Panc1 (cell line): ENCODE data around the gene SURF4. TPM values are rescaled to one million over a fixed set of nuclear protein-coding genes. Genes with fewer than 3 reads are reported as not detected.

Experiments used
- ATAC-seq: fragments of 200-7000 bp; cut with Tn5 transposase; 2 replicates; pipeline ENCODE4 v1.9.1; 2020; ENCODE audit warnings: mild to moderate bottlenecking, moderate library complexity
- BruUV-seq: library from RNA; stranded (reverse); fragments of 400-500 nt; replicated peaks from 2 replicates; lab custom pipeline; 2021; lab: Mats Ljungman, UMichigan
- CTCF ChIA-PET: fragments of 300-600 bp; sonication (Branson Sonifier 250); formaldehyde crosslinking; loops from one replicate; lab custom pipeline; 2022; ENCODE audit warnings: antibody characterized with exemption; lab: Charles Lee
- POLR2A ChIA-PET: fragments of 300-600 bp; sonication (Branson Sonifier 250); formaldehyde crosslinking; loops from one replicate; lab custom pipeline; 2022; ENCODE audit warnings: antibody characterized with exemption; lab: Charles Lee
- DNase-seq: peaks from one replicate; pipeline ENCODE4 v3.0.0-alpha.2; 2010; ENCODE audit warnings: low read depth, low spot score
- H3K27ac ChIP-seq: 2 replicates; pipeline ENCODE4 v1.5.1; 2011; ENCODE audit warnings: mild to moderate bottlenecking, low read length, inconsistent platforms
- H3K27me3 ChIP-seq: fragments of 200-500 bp; sonication (Bioruptor generic); 2 replicates; pipeline ENCODE4 v1.6.0; 2014; ENCODE audit warnings: low read length, inconsistent platforms; ENCODE audit not compliant: control insufficient read depth, insufficient read depth
- H3K36me3 ChIP-seq: fragments of 200-500 bp; sonication (Bioruptor generic); 2 replicates; pipeline ENCODE4 v1.5.1; 2014; ENCODE audit warnings: inconsistent platforms, mild to moderate bottlenecking, low read length, moderate library complexity; ENCODE audit not compliant: control insufficient read depth, insufficient read depth
- H3K4me1 ChIP-seq: 2 replicates; pipeline ENCODE4 v1.5.1; 2011; ENCODE audit warnings: inconsistent platforms, mild to moderate bottlenecking, low read length, moderate library complexity; ENCODE audit not compliant: control insufficient read depth, insufficient read depth
- H3K4me3 ChIP-seq, 2 experiments: 2 replicates each; pipeline ENCODE4 v1.5.1; 2011 to 2012; ENCODE audit warnings: low read depth in 2 of 2, low read length in 2 of 2, mild to moderate bottlenecking in 2 of 2, inconsistent platforms in 1 of 2, moderate library complexity in 1 of 2
- H3K9me3 ChIP-seq: fragments of 200-500 bp; sonication (Bioruptor generic); 2 replicates; pipeline ENCODE4 v1.5.1; 2014; ENCODE audit warnings: low read depth, mild to moderate bottlenecking, inconsistent platforms, low read length, moderate library complexity; ENCODE audit not compliant: control insufficient read depth, insufficient read depth
- POLR2AphosphoS5 ChIP-seq: IDR thresholded peaks from 2 replicates; pipeline ENCODE4 v1.6.1; 2012; ENCODE audit warnings: mild to moderate bottlenecking, low read depth, low read length, moderate library complexity
- REST ChIP-seq, 2 experiments: IDR thresholded peaks; 2 replicates each; pipeline ENCODE4 v1.6.1; 2011 to 2012; ENCODE audit warnings: low read depth in 2 of 2, control low read depth in 1 of 2, low read length in 1 of 2, mild to moderate bottlenecking in 1 of 2, moderate library complexity in 1 of 2; ENCODE audit not compliant: insufficient read depth in 1 of 2
- SIN3A ChIP-seq: IDR thresholded peaks from 2 replicates; pipeline ENCODE4 v1.6.1; 2012; ENCODE audit warnings: low read depth, mild to moderate bottlenecking, low read length, moderate library complexity, borderline replicate concordance; ENCODE audit not compliant: insufficient read depth
- TCF7L2 ChIP-seq: IDR thresholded peaks from 2 replicates; pipeline ENCODE4 v1.6.1; 2011; ENCODE audit warnings: mild to moderate bottlenecking, low read depth, low read length, inconsistent platforms
- in situ Hi-C: cut with HindIII; loops from 2 replicates; pipeline ENCODE4 v1.10.0; 2016; ENCODE audit warnings: low sequenced_read_pairs, low pct_unique_long_range_greater_than_20kb
- intact Hi-C: fragments of 100-400 bp; cut with micrococcal nuclease; formaldehyde crosslinking; loops from one replicate; pipeline ENCODE4 v1.10.0; 2022; ENCODE audit not compliant: unreplicated experiment
- total RNA-seq: library from RNA; stranded (reverse); gene quantifications from one replicate; pipeline ENCODE4 v1.2.1, GENCODE V29; 2021; ENCODE audit not compliant: unreplicated experiment
- TF ChIP-seq, protein P1 (sequence below): fragments of 450-650 bp; IDR thresholded peaks from 2 replicates; pipeline ENCODE4 v1.5.1; 2017; ENCODE audit warnings: mild to moderate bottlenecking

SURF4 gene
- total RNA-seq, 1 experiment from 2014 or later = 149 TPM

GRCh38 chr9:133406480-133407307, 30.8 kb upstream of the SURF4 start:
- ChIA-PET CTCF (no interaction called here), POLR2A (no interaction called here)
- no peak overlapping the region for H3K27ac ChIP-seq
- no peak for DNase-seq
- in situ Hi-C loops = no loop called here
- no TSS peak for BruUV-seq
- no peaks in the 10 kb centered on the region for H3K9me3 ChIP-seq
- no peaks in the 10 kb centered on the region; the same call in 1 of the 2 replicates for H3K36me3 ChIP-seq
- no peak for TF ChIP-seq POLR2AphosphoS5
- TF ChIP-seq, protein P1, sequence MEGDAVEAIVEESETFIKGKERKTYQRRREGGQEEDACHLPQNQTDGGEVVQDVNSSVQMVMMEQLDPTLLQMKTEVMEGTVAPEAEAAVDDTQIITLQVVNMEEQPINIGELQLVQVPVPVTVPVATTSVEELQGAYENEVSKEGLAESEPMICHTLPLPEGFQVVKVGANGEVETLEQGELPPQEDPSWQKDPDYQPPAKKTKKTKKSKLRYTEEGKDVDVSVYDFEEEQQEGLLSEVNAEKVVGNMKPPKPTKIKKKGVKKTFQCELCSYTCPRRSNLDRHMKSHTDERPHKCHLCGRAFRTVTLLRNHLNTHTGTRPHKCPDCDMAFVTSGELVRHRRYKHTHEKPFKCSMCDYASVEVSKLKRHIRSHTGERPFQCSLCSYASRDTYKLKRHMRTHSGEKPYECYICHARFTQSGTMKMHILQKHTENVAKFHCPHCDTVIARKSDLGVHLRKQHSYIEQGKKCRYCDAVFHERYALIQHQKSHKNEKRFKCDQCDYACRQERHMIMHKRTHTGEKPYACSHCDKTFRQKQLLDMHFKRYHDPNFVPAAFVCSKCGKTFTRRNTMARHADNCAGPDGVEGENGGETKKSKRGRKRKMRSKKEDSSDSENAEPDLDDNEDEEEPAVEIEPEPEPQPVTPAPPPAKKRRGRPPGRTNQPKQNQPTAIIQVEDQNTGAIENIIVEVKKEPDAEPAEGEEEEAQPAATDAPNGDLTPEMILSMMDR = peak; percentile 93
- peak; percentile 87 for ATAC-seq
- H3K4me3 ChIP-seq = no peak overlapping the region
- intact Hi-C loops = no loop called here
- no peaks in the 10 kb centered on the region for H3K4me1 ChIP-seq
- no peaks in the 10 kb centered on the region for H3K27me3 ChIP-seq

GRCh38 chr9:133405508-133406438, 29.9 kb upstream of the SURF4 start:
- Histone ChIP-seq H3K27me3 (no peaks in the 10 kb centered on the region), H3K36me3 (no peaks in the 10 kb centered on the region; the same call in 1 of the 2 replicates), H3K4me3 (no peak overlapping the region), H3K27ac (no peak overlapping the region), H3K4me1 (no peaks in the 10 kb centered on the region), H3K9me3 (no peaks in the 10 kb centered on the region)
- ChIA-PET CTCF (no interaction called here), POLR2A (no interaction called here)
- TF ChIP-seq, protein P1 = no peak
- TF ChIP-seq REST (IDR thresholded peaks at IDR 0.05; ENCODE audit: insufficient read depth in 1 of 2, low read depth in 2 of 2, low read length in 1 of 2) (no peak), TCF7L2 (no peak), POLR2AphosphoS5 (no peak), SIN3A (no peak)
- no peak for ATAC-seq
- intact Hi-C loops = no loop called here
- DNase-seq = no peak
- in situ Hi-C loops = no loop called here
- no TSS peak for BruUV-seq
